WTC11 (cell line): ENCODE data around the gene BPIFB2.

Experiments
- AFF4 ChIP-seq: sonication (generic); formaldehyde crosslinking; IDR thresholded peaks from 2 replicates; pipeline ENCODE4 v1.8.1; 2023; ENCODE audit warnings: mild to moderate bottlenecking, missing genetic modification reagents, borderline replicate concordance
- CREB1 ChIP-seq: sonication (generic); formaldehyde crosslinking; IDR thresholded peaks from 2 replicates; pipeline ENCODE4 v1.8.0; 2023; ENCODE audit warnings: mild to moderate bottlenecking, missing genetic modification reagents
- IRF2 ChIP-seq: sonication (generic); formaldehyde crosslinking; IDR thresholded peaks from 2 replicates; pipeline ENCODE4 v1.8.0; 2022; ENCODE audit warnings: low read depth, missing genetic modification reagents, borderline replicate concordance
- RELA ChIP-seq: sonication (generic); formaldehyde crosslinking; IDR thresholded peaks from 2 replicates; pipeline ENCODE4 v1.8.1; 2022; ENCODE audit warnings: missing genetic modification reagents, mild to moderate bottlenecking, borderline replicate concordance
- USF2 ChIP-seq: sonication (generic); formaldehyde crosslinking; IDR thresholded peaks from 2 replicates; pipeline ENCODE4 v1.8.1; 2023; ENCODE audit warnings: mild to moderate bottlenecking, missing genetic modification reagents, moderate library complexity
- ZNF416 ChIP-seq: fragments of 250-450 bp; sonication (Bioruptor Pico); IDR thresholded peaks from 2 replicates; pipeline ENCODE4 v1.9.0; 2021; ENCODE audit warnings: mild to moderate bottlenecking, inconsistent platforms
- TF ChIP-seq, protein P1 (sequence below): sonication (generic); formaldehyde crosslinking; IDR thresholded peaks from 2 replicates; pipeline ENCODE4 v1.8.0; 2023; ENCODE audit warnings: missing genetic modification reagents, mild to moderate bottlenecking, borderline replicate concordance
- TF ChIP-seq, protein P2 (sequence below): fragments of 200-600 bp; IDR thresholded peaks from 2 replicates; pipeline ENCODE4 v1.8.0; 2022; ENCODE audit warnings: antibody characterized with exemption
- TF ChIP-seq, protein P3 (sequence below): sonication (generic); formaldehyde crosslinking; IDR thresholded peaks from 2 replicates; pipeline ENCODE4 v1.8.0; 2022; ENCODE audit warnings: mild to moderate bottlenecking, missing genetic modification reagents

DNA sequence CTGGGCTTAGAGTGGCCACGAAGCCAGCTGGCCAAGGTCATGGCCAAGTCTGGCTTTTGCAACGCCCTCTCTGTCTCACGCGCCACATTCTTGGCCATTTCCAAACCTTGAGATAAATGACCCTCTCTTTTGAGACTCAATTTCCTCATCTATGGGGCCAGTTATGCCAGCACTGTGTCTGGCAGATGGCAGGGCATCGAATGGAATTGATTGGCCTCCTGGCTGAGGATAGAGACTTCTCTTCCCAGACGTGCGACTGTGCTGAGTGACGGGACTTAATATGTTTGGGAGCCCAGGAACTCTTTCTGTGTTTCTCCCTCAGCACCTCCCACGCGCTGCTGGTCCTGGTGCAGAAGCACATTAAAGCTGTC, 7.6 kb downstream of the BPIFB2 start:
- TF ChIP-seq, protein P1, sequence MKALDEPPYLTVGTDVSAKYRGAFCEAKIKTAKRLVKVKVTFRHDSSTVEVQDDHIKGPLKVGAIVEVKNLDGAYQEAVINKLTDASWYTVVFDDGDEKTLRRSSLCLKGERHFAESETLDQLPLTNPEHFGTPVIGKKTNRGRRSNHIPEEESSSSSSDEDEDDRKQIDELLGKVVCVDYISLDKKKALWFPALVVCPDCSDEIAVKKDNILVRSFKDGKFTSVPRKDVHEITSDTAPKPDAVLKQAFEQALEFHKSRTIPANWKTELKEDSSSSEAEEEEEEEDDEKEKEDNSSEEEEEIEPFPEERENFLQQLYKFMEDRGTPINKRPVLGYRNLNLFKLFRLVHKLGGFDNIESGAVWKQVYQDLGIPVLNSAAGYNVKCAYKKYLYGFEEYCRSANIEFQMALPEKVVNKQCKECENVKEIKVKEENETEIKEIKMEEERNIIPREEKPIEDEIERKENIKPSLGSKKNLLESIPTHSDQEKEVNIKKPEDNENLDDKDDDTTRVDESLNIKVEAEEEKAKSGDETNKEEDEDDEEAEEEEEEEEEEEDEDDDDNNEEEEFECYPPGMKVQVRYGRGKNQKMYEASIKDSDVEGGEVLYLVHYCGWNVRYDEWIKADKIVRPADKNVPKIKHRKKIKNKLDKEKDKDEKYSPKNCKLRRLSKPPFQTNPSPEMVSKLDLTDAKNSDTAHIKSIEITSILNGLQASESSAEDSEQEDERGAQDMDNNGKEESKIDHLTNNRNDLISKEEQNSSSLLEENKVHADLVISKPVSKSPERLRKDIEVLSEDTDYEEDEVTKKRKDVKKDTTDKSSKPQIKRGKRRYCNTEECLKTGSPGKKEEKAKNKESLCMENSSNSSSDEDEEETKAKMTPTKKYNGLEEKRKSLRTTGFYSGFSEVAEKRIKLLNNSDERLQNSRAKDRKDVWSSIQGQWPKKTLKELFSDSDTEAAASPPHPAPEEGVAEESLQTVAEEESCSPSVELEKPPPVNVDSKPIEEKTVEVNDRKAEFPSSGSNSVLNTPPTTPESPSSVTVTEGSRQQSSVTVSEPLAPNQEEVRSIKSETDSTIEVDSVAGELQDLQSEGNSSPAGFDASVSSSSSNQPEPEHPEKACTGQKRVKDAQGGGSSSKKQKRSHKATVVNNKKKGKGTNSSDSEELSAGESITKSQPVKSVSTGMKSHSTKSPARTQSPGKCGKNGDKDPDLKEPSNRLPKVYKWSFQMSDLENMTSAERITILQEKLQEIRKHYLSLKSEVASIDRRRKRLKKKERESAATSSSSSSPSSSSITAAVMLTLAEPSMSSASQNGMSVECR (CRISPR knock-in tag): no peak
- TF ChIP-seq, protein P2, sequence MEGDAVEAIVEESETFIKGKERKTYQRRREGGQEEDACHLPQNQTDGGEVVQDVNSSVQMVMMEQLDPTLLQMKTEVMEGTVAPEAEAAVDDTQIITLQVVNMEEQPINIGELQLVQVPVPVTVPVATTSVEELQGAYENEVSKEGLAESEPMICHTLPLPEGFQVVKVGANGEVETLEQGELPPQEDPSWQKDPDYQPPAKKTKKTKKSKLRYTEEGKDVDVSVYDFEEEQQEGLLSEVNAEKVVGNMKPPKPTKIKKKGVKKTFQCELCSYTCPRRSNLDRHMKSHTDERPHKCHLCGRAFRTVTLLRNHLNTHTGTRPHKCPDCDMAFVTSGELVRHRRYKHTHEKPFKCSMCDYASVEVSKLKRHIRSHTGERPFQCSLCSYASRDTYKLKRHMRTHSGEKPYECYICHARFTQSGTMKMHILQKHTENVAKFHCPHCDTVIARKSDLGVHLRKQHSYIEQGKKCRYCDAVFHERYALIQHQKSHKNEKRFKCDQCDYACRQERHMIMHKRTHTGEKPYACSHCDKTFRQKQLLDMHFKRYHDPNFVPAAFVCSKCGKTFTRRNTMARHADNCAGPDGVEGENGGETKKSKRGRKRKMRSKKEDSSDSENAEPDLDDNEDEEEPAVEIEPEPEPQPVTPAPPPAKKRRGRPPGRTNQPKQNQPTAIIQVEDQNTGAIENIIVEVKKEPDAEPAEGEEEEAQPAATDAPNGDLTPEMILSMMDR: no peak
- no peak for TF ChIP-seq RELA (CRISPR knock-in tag)
- TF ChIP-seq AFF4: no peak
- no peak for TF ChIP-seq USF2 (CRISPR knock-in tag)
- TF ChIP-seq IRF2 (CRISPR knock-in tag): no peak
- TF ChIP-seq ZNF416 (CRISPR knock-in tag): no peak
- no peak for TF ChIP-seq CREB1 (CRISPR knock-in tag)
- TF ChIP-seq, protein P3, sequence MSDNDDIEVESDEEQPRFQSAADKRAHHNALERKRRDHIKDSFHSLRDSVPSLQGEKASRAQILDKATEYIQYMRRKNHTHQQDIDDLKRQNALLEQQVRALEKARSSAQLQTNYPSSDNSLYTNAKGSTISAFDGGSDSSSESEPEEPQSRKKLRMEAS (CRISPR knock-in tag): no peak
